ENCODE results near the gene HDHD3. TPM values are rescaled to one million over a fixed set of nuclear protein-coding genes. Genes with fewer than 3 reads are reported as not detected.

Gene HDHD3
- total RNA-seq, 4 donors from 2014 or later: 44.7 to 50.3 (median 48.3) TPM

GRCh38 chr9:113361304-113362018, 15.3 kb downstream of the HDHD3 start:
- TF ChIP-seq CTCF (IDR thresholded peaks at IDR 0.05): no peak
- no peak for TF ChIP-seq POLR2A (IDR thresholded peaks at IDR 0.05)
- WGBS, 2 donors: 66 to 72% methylated on average over 7 of the region's 7 CpGs
- peak in 1 of 2 donors; percentile 25 for DNase-seq (ENCODE audit: low spot score in 2 of 2)
- intact Hi-C loops (cut with DNase I; ENCODE audit: low total_unique reads): no loop called here
- no peak overlapping the region for H3K4me3 ChIP-seq (ENCODE audit: low read depth, poor library complexity, severe bottlenecking)

- TF ChIP-seq POLR2A (IDR thresholded peaks at IDR 0.05): no peak
- TF ChIP-seq CTCF (IDR thresholded peaks at IDR 0.05): no peak
- 89 to 94% methylated on average over 15 of the region's 15 CpGs for WGBS, 2 donors
- H3K4me3 ChIP-seq (ENCODE audit: low read depth, poor library complexity, severe bottlenecking): no peak overlapping the region
- peak in 1 of 2 donors; percentile 79 for DNase-seq (ENCODE audit: low spot score in 2 of 2)
- intact Hi-C loops (cut with DNase I; ENCODE audit: low total_unique reads): no loop called here
Observed at GRCh38 chr9:113360242-113360842, 16.4 kb downstream of the HDHD3 start.

- peak in 1 of 2 donors; percentile 43 for DNase-seq (ENCODE audit: low spot score in 2 of 2)
- intact Hi-C loops (cut with DNase I; ENCODE audit: low total_unique reads): no loop called here
- 77 to 82% methylated on average over 1 of the region's 1 CpG for WGBS, 2 donors
- H3K4me3 ChIP-seq (ENCODE audit: low read depth, poor library complexity, severe bottlenecking): no peak overlapping the region
- TF ChIP-seq CTCF (IDR thresholded peaks at IDR 0.05): no peak
- no peak for TF ChIP-seq POLR2A (IDR thresholded peaks at IDR 0.05)
Observed at GRCh38 chr9:113359385-113359784, 17.4 kb downstream of the HDHD3 start.

- peak in 1 of 2 donors; percentile 37 for DNase-seq (ENCODE audit: low spot score in 2 of 2)
- WGBS, 2 donors: 53 to 75% methylated on average over 7 of the region's 7 CpGs
- TF ChIP-seq POLR2A (IDR thresholded peaks at IDR 0.05) (no peak), CTCF (IDR thresholded peaks at IDR 0.05) (no peak)
- H3K4me3 ChIP-seq (ENCODE audit: low read depth, poor library complexity, severe bottlenecking): no peak overlapping the region
- intact Hi-C loops (cut with DNase I; ENCODE audit: low total_unique reads): no loop called here
Observed at GRCh38 chr9:113356686-113357292, 20.0 kb downstream of the HDHD3 start.

GRCh38 chr9:113355040-113355596, 21.7 kb downstream of the HDHD3 start:
- H3K4me3 ChIP-seq (ENCODE audit: low read depth, poor library complexity, severe bottlenecking): no peak overlapping the region
- TF ChIP-seq CTCF (IDR thresholded peaks at IDR 0.05): no peak
- no peak for TF ChIP-seq POLR2A (IDR thresholded peaks at IDR 0.05)
- WGBS, 2 donors: 79 to 91% methylated on average over 4 of the region's 4 CpGs
- intact Hi-C loops (cut with DNase I; ENCODE audit: low total_unique reads): no loop called here
- DNase-seq (ENCODE audit: low spot score in 2 of 2): peak in 1 of 2 donors; percentile 32
